ENCODE results near the gene CRTC2. TPM values are rescaled to one million over a fixed set of nuclear protein-coding genes. Genes with fewer than 3 reads are reported as not detected.

CRTC2 gene
- total RNA-seq, 1 donor from 2014 or later = 247 TPM

DNA sequence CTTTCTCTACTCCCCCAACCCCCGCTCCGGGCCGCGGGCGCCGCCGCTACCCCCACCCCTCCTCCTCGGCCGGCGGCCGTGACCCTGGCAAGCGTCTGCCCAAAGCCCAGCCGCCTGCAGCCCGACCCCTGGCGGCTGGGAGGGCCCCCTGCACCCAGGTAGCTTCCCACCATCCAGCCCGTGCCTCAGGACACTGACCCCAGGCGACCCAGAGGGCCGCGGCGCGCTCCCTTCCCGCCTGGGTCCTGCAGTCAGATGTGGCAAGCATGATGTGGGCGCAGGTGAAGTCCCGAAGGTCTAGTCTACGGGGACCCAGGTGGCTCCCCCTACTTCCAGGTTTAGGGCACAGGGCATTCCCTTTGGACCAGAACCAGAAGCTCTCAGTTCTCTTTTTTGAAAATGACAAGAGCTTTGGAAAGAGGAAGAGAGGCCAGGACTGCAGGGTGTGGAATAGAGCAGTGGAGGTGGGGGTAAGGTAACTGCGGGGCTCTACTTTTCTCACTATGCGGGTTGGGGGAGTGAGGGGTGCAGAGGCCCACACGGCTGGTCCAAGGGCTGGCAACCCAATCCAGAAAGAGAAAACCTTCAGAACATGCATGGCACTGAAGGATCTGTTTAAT is 11.7 kb downstream of the CRTC2 start, which contains the start of gene DENND4B:
Gene DENND4B (minus strand): TSS at position 97 of the 620 bp plus-strand sequence. CDS start 2,344 bp downstream, outside the sequence.
- TF ChIP-seq CTCF (IDR thresholded peaks at IDR 0.05) = no peak
- peak within 1 kb of the TSS; percentile 90 for H3K4me3 Mint-ChIP-seq
- DNase-seq (peak; percentile 74), ATAC-seq (ENCODE audit: low read depth) (peak; percentile 54)
- intact Hi-C loops (cut with micrococcal nuclease) = loop anchor here (1.0 to 5.0 kb wide), 9 partner anchors 12 to 661 kb away; partner anchors contain the start of genes ADAR, CREB3L4, CRTC2 and HAX1
- H3K36me3 Mint-ChIP-seq (ENCODE audit: low read depth) = peaks cover 80% of the 10 kb centered on the region
- peak within 1 kb of the TSS; percentile 96 for H3K27ac Mint-ChIP-seq
- peaks cover 71% of the 10 kb centered on the region for H3K4me1 Mint-ChIP-seq
- ChIA-PET POLR2A (interaction anchor here (0.6 to 5.8 kb wide), 40 partner anchors 9 to 1741 kb away, joined by 3 to 234 read pairs (median 8); partner anchors contain the start of genes ATP8B2, CHTOP, CREB3L4 and CRTC2), CTCF (interaction anchor here (0.6 to 4.0 kb wide), 15 partner anchors 9 to 275 kb away, joined by 3 to 46 read pairs (median 6); partner anchors contain the start of genes CREB3L4, GATAD2B, JTB and RAB13)
- no peaks in the 10 kb centered on the region for H3K27me3 Mint-ChIP-seq
- no peaks in the 10 kb centered on the region for H3K9me3 Mint-ChIP-seq

DNA sequence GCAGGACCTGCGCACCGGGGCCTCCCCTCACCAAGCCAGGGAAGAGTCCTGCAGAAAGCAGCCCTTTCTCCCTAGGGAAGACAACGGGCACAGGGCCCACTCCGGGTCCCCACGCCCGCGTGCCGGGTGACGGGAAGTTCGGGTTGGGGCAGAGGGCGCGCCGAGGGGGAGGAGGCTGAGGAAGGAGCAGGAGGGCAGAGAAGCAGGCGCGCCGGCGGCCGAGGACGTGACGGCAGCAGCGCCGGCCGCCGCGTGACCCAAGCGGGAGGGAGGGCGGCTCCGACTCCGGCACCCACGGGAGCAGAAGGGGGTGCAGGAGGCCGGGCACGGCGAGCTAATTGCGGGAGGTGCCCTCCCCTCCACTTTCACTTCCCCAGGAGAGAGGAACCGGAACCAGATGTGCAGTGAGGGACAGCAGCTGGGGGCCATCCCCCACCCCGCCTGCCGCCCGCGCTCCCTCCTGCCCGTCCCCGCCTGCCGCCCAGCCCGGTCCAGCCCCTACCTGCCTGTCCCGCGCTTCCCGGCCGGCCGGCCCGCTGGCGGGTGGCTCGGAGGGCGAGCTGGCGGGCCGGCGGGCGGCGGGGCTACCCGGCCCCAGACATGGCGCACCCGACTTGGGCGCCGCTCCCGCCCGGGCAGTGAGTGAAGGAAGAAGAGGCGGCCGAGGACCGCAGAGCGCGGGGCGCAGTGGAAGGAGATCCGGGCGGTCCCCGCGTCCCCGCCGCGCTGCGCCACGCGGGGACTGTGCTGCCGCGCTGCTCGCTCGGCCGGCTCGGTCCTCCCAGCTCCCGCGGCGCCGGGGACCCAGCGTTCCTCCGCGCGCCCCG is 12.4 kb downstream of the CRTC2 start:
- CTCF ChIA-PET = interaction anchor here (1.0 to 4.0 kb wide), 16 partner anchors 11 to 149 kb away, joined by 3 to 46 read pairs (median 6); partner anchors contain the start of genes CREB3L4, GATAD2B, JTB and RAB13
- ATAC-seq (ENCODE audit: low read depth) (peak; percentile 71), DNase-seq (peak; percentile 91)
- H3K27me3 Mint-ChIP-seq = no peaks in the 10 kb centered on the region
- POLR2A ChIA-PET = interaction anchor here (0.6 to 5.8 kb wide), 44 partner anchors 9 to 1742 kb away, joined by 3 to 234 read pairs (median 8); partner anchors contain the start of genes ATP8B2, CHTOP, CREB3L4 and CRTC2
- H3K4me3 Mint-ChIP-seq = peak overlapping the region; percentile 90
- no peak for TF ChIP-seq CTCF (IDR thresholded peaks at IDR 0.05)
- H3K36me3 Mint-ChIP-seq (ENCODE audit: low read depth) = peaks cover 80% of the 10 kb centered on the region
- no peaks in the 10 kb centered on the region for H3K9me3 Mint-ChIP-seq
- intact Hi-C loops (cut with micrococcal nuclease) = loop anchor here (1.0 to 5.0 kb wide), 11 partner anchors 12 to 661 kb away; partner anchors contain the start of genes ADAR, CREB3L4, CRTC2 and HAX1
- peaks cover 69% of the 10 kb centered on the region for H3K4me1 Mint-ChIP-seq
- peak overlapping the region; percentile 96 for H3K27ac Mint-ChIP-seq

- H3K9me3 Mint-ChIP-seq = no peaks in the 10 kb centered on the region
- H3K4me1 Mint-ChIP-seq = peaks cover 64% of the 10 kb centered on the region
- DNase-seq = peak; percentile 65
- H3K27ac Mint-ChIP-seq = peak overlapping the region; percentile 96
- H3K4me3 Mint-ChIP-seq = peak overlapping the region; percentile 90
- intact Hi-C loops (cut with micrococcal nuclease) = loop anchor here (1.0 to 5.0 kb wide), 3 partner anchors 22 to 662 kb away; partner anchors contain the start of gene ADAR
- H3K27me3 Mint-ChIP-seq = no peaks in the 10 kb centered on the region
- ChIA-PET CTCF (interaction anchor here (0.8 to 4.0 kb wide), 17 partner anchors 12 to 148 kb away, joined by 3 to 46 read pairs (median 6); partner anchors contain the start of genes CREB3L4, GATAD2B, JTB and RAB13), POLR2A (interaction anchor here (0.8 to 5.8 kb wide), 40 partner anchors 11 to 1228 kb away, joined by 3 to 234 read pairs (median 8); partner anchors contain the start of genes CHTOP, CREB3L4, CRTC2 and GATAD2B)
- peak; percentile 53 for ATAC-seq (ENCODE audit: low read depth)
- peaks cover 79% of the 10 kb centered on the region for H3K36me3 Mint-ChIP-seq (ENCODE audit: low read depth)
- no peak for TF ChIP-seq CTCF (IDR thresholded peaks at IDR 0.05)
Measured at GRCh38 chr1:153945131-153945794, 13.1 kb downstream of the CRTC2 start.

DNA sequence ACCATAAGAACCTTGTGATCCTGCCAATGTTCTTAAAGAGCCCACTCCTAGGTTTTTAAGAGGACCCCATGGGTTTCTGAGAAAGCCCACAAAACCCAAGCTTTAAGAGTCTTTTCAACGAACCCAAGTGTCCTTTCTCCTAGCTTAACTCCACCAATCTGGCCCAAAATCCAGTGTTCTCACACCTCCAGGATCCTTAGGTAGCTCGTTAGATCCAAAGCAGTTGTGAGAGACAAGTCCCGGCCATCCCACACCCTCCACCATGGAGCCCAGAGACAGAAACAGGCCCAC is 13.6 kb downstream of the CRTC2 start:
- H3K4me3 Mint-ChIP-seq = peak overlapping the region; percentile 90
- intact Hi-C loops (cut with micrococcal nuclease) = loop anchor here (1.0 to 5.0 kb wide), 3 partner anchors 21 to 663 kb away; partner anchors contain the start of gene ADAR
- DNase-seq = no peak
- no peaks in the 10 kb centered on the region for H3K27me3 Mint-ChIP-seq
- H3K4me1 Mint-ChIP-seq = peaks cover 61% of the 10 kb centered on the region
- H3K27ac Mint-ChIP-seq = peak overlapping the region; percentile 96
- no peak for TF ChIP-seq CTCF (IDR thresholded peaks at IDR 0.05)
- CTCF ChIA-PET = interaction anchor here (0.8 to 4.0 kb wide), 9 partner anchors 19 to 147 kb away, joined by 3 to 46 read pairs (median 8); partner anchors contain the start of genes CREB3L4, RAB13 and SLC39A1
- H3K9me3 Mint-ChIP-seq = no peaks in the 10 kb centered on the region
- ATAC-seq (ENCODE audit: low read depth) = no peak
- POLR2A ChIA-PET = interaction anchor here (0.8 to 5.8 kb wide), 32 partner anchors 10 to 1228 kb away, joined by 3 to 234 read pairs (median 8); partner anchors contain the start of genes CHTOP, CREB3L4, CRTC2 and GATAD2B
- peaks cover 79% of the 10 kb centered on the region for H3K36me3 Mint-ChIP-seq (ENCODE audit: low read depth)
